Left lobe of liver (tissue), 2 donors: Measurements from ENCODE around the gene PBRM1. TPM values are rescaled to one million over a fixed set of nuclear protein-coding genes. Genes with fewer than 3 reads are reported as not detected.
A peak's percentile ranks its signal among the peaks of the same experiment; 100 is the strongest.

Experiments used
- ATAC-seq: fragments of 200-7000 bp; cut with Tn5 transposase; one replicate; pipeline ENCODE4 v1.9.1; 2020; ENCODE audit warnings: mild to moderate bottlenecking, moderate library complexity
- DNase-seq: peaks from one replicate; pipeline ENCODE4 v3.0.0-alpha.2; 2020; ENCODE audit warnings: low spot score
- total RNA-seq: library from RNA; stranded (reverse); gene quantifications from one replicate; pipeline ENCODE4 v1.2.1, GENCODE V29; 2021
- donor health status: DM: no; HTN: no; CAD: no; lungs with moderate emphysema.
- donor health status: DM: no; HTN: yes; CAD: no.

The PBRM1 gene
- total RNA-seq, 1 donor from 2014 or later, result 15.3 TPM

GRCh38 chr3:52512727-52513126, 173.0 kb downstream of the PBRM1 start:
- no peak for DNase-seq
- no peak for ATAC-seq

GRCh38 chr3:52512105-52512504, 173.6 kb downstream of the PBRM1 start:
- ATAC-seq, result no peak
- DNase-seq, result no peak

GRCh38 chr3:52511509-52511908, 174.2 kb downstream of the PBRM1 start:
- no peak for ATAC-seq
- DNase-seq, result no peak

- DNase-seq, result no peak
- no peak for ATAC-seq
These were observed 175.9 kb downstream of the PBRM1 start for GRCh38 chr3:52509753-52510328.

- DNase-seq (no peak), ATAC-seq (no peak)
These were observed 178.4 kb downstream of the PBRM1 start for GRCh38 chr3:52507359-52507758.

- no peak for ATAC-seq
- no peak for DNase-seq
These were observed 179.3 kb downstream of the PBRM1 start for GRCh38 chr3:52506266-52506966.

GRCh38 chr3:52504977-52505376, 180.7 kb downstream of the PBRM1 start:
- no peak for DNase-seq
- ATAC-seq, result no peak

- ATAC-seq (no peak), DNase-seq (no peak)
These were observed 181.8 kb downstream of the PBRM1 start for GRCh38 chr3:52503788-52504424.

GRCh38 chr3:52502808-52503350, 182.8 kb downstream of the PBRM1 start:
- DNase-seq (no peak), ATAC-seq (no peak)

- DNase-seq, result no peak
- ATAC-seq, result no peak
These were observed 183.7 kb downstream of the PBRM1 start for GRCh38 chr3:52502001-52502400.

GRCh38 chr3:52501046-52501445, 184.7 kb downstream of the PBRM1 start:
- DNase-seq (no peak), ATAC-seq (no peak)

- DNase-seq (no peak), ATAC-seq (peak; percentile 25)
These were observed 187.3 kb downstream of the PBRM1 start for GRCh38 chr3:52498137-52499054.

GRCh38 chr3:52495777-52496602, 189.7 kb downstream of the PBRM1 start:
- DNase-seq, result no peak
- peak; percentile 12 for ATAC-seq

Other genes with a start within 250 kb of the PBRM1 start
- 0.93 TPM for gene SEMA3G, start 240.8 kb downstream of the PBRM1 start, total RNA-seq
- 0.25 TPM for gene TNNC1, start 231.9 kb downstream of the PBRM1 start, total RNA-seq
- 39.3 TPM for gene NISCH, start 230.3 kb downstream of the PBRM1 start, total RNA-seq
- 71.5 TPM for gene STAB1, start 190.6 kb downstream of the PBRM1 start, total RNA-seq
- gene NT5DC2, start 152.1 kb downstream of the PBRM1 start, total RNA-seq, result 4.1 TPM
- 7.4 TPM for gene UQCC5, start 149.3 kb downstream of the PBRM1 start, total RNA-seq
- gene GNL3, start 119 bp upstream of the PBRM1 start, total RNA-seq, result 18.9 TPM
- 52.2 TPM for gene GLT8D1, start 19.9 kb upstream of the PBRM1 start, total RNA-seq
- gene SPCS1, start 20.2 kb upstream of the PBRM1 start, total RNA-seq, result 78.3 TPM
- gene NEK4, start 85.0 kb upstream of the PBRM1 start, total RNA-seq, result 16.6 TPM
- 1,331 TPM for gene ITIH1, start 91.7 kb upstream of the PBRM1 start, total RNA-seq
- 779 TPM for gene ITIH3, start 108.9 kb upstream of the PBRM1 start, total RNA-seq
- 4,358 TPM for gene ITIH4, start 144.8 kb upstream of the PBRM1 start, total RNA-seq
- gene MUSTN1, start 149.1 kb upstream of the PBRM1 start, total RNA-seq, result 0.38 TPM
- gene STIMATE, start 211.6 kb upstream of the PBRM1 start, total RNA-seq, result 36.4 TPM